Neural cell (in vitro differentiated cells): ENCODE data around the gene DGLUCY. TPM values are rescaled to one million over a fixed set of nuclear protein-coding genes. Genes with fewer than 3 reads are reported as not detected.

Experiments
- H2AFZ ChIP-seq: fragments of 200-600, 300-800 bp; sonication (generic), shearing (Covaris generic); 2 replicates; pipeline ENCODE4 v1.6.0; 2014; ENCODE audit warnings: low read depth, mild to moderate bottlenecking, antibody characterized with exemption, low read length, moderate library complexity
- H3F3A ChIP-seq: fragments of 200-600 bp; shearing (Covaris generic); 2 replicates; pipeline ENCODE4 v1.6.1; 2016; ENCODE audit warnings: mild to moderate bottlenecking, moderate library complexity, mixed read lengths, antibody characterized with exemption, low read length; ENCODE audit not compliant: insufficient read depth, poor library complexity, severe bottlenecking
- H3K27ac ChIP-seq: fragments of 200-600, 300-800 bp; sonication (generic), shearing (Covaris generic); 2 replicates; pipeline ENCODE4 v1.5.1; 2014; ENCODE audit warnings: mild to moderate bottlenecking, low read length, moderate library complexity
- H3K27me3 ChIP-seq: fragments of 300-800, 200-600 bp; sonication (generic), shearing (Covaris generic); 2 replicates; pipeline ENCODE4 v1.6.0; 2014; ENCODE audit warnings: mild to moderate bottlenecking, low read depth, low read length, moderate library complexity; ENCODE audit not compliant: insufficient read depth
- H3K36me3 ChIP-seq: fragments of 300-800, 200-600 bp; sonication (generic), shearing (Covaris generic); 2 replicates; pipeline ENCODE4 v1.5.1; 2014; ENCODE audit warnings: mild to moderate bottlenecking, antibody characterized with exemption, low read length, moderate library complexity; ENCODE audit not compliant: insufficient read depth
- H3K4me2 ChIP-seq: fragments of 300-800, 200-600 bp; sonication (generic), shearing (Covaris generic); 2 replicates; pipeline ENCODE4 v1.6.0; 2014; ENCODE audit warnings: mild to moderate bottlenecking, low read length
- H3K4me3 ChIP-seq: fragments of 300-800, 200-600 bp; sonication (generic), shearing (Covaris generic); 2 replicates; pipeline ENCODE4 v1.5.1; 2014; ENCODE audit warnings: mild to moderate bottlenecking, low read length, moderate library complexity
- H3K79me2 ChIP-seq: fragments of 200-600 bp; shearing (Covaris generic); replicated peaks from 2 replicates; pipeline ENCODE4 v1.6.0; 2014; ENCODE audit warnings: mild to moderate bottlenecking, low read length, moderate library complexity; ENCODE audit not compliant: insufficient read depth
- H3K9ac ChIP-seq: fragments of 300-800, 200-600 bp; sonication (generic), shearing (Covaris generic); 2 replicates; pipeline ENCODE4 v1.6.1; 2016; ENCODE audit warnings: mild to moderate bottlenecking, low read length, mixed read lengths
- H3K9me2 ChIP-seq: fragments of 200-600 bp; shearing (Covaris generic); 2 replicates; pipeline ENCODE4 v1.6.1; 2016; ENCODE audit warnings: mild to moderate bottlenecking, low read length, mixed read lengths; ENCODE audit not compliant: insufficient read depth
- H3K9me3 ChIP-seq: fragments of 200-600, 300-800 bp; sonication (generic), shearing (Covaris generic); 2 replicates; pipeline ENCODE4 v1.6.1; 2016; ENCODE audit warnings: mild to moderate bottlenecking, mixed run types, low read length, moderate library complexity, mixed read lengths
- H4K20me1 ChIP-seq: fragments of 200-600 bp; shearing (Covaris generic); 2 replicates; pipeline ENCODE4 v1.6.1; 2016; ENCODE audit warnings: mild to moderate bottlenecking, mixed run types; ENCODE audit not compliant: insufficient read depth
- CTCF ChIP-seq: fragments of 450-650 bp; IDR thresholded peaks from 2 replicates; pipeline ENCODE4 v1.5.1; 2014; ENCODE audit warnings: antibody characterized with exemption, mild to moderate bottlenecking, moderate library complexity; ENCODE audit not compliant: poor library complexity, severe bottlenecking
- EP300 ChIP-seq: fragments of 450-650 bp; conservative IDR thresholded peaks from 2 replicates; pipeline ENCODE4 v1.6.1; 2014; ENCODE audit warnings: antibody characterized with exemption, mild to moderate bottlenecking, moderate library complexity; ENCODE audit not compliant: poor library complexity, severe bottlenecking
- EZH2 ChIP-seq: fragments of 200-600, 300-800 bp; shearing (Covaris generic), sonication (generic); IDR thresholded peaks from 2 replicates; pipeline ENCODE4 v1.6.1; 2014; ENCODE audit warnings: antibody characterized with exemption, low read length, borderline replicate concordance, mild to moderate bottlenecking; ENCODE audit not compliant: insufficient read depth, poor library complexity, severe bottlenecking
- MXI1 ChIP-seq: fragments of 450-650 bp; conservative IDR thresholded peaks from 2 replicates; pipeline ENCODE4 v1.6.1; 2014; ENCODE audit warnings: antibody characterized with exemption, mild to moderate bottlenecking; ENCODE audit not compliant: poor library complexity, severe bottlenecking
- POLR2AphosphoS5 ChIP-seq: IDR thresholded peaks from 2 replicates; pipeline ENCODE4 v1.6.1; 2012
- RAD21 ChIP-seq: fragments of 450-650 bp; conservative IDR thresholded peaks from 2 replicates; pipeline ENCODE4 v1.6.1; 2014; ENCODE audit warnings: antibody characterized with exemption, mild to moderate bottlenecking, moderate library complexity
- REST ChIP-seq: IDR thresholded peaks from 2 replicates; pipeline ENCODE4 v1.6.1; 2012; ENCODE audit warnings: borderline replicate concordance
- SMC3 ChIP-seq: fragments of 450-650 bp; conservative IDR thresholded peaks from 2 replicates; pipeline ENCODE4 v1.6.1; 2014; ENCODE audit warnings: antibody characterized with exemption, mild to moderate bottlenecking, moderate library complexity; ENCODE audit not compliant: poor library complexity
- TAF1 ChIP-seq: IDR thresholded peaks from 2 replicates; pipeline ENCODE4 v1.6.1; 2012; ENCODE audit warnings: low read depth
- polyA plus RNA-seq: library from polyadenylated mRNA; depleted of rRNA; stranded (reverse); fragments of >200 nt; gene quantifications from 2 replicates; pipeline ENCODE4 v1.2.3, GENCODE V29; 2014

The DGLUCY gene
- polyA plus RNA-seq, 1 donor from 2014 or later: 30.5 TPM

GRCh38 chr14:91221270-91221669 lies 107.4 kb downstream of the DGLUCY start:
- Histone ChIP-seq H3K4me3 (no peak overlapping the region), H3K9me2 (no peaks in the 10 kb centered on the region), H4K20me1 (no peaks in the 10 kb centered on the region), H2AFZ (no peak overlapping the region), H3K9ac (no peak overlapping the region), H3K79me2 (no peaks in the 10 kb centered on the region), H3K4me2 (no peak overlapping the region), H3K27me3 (no peaks in the 10 kb centered on the region), H3F3A (no peaks in the 10 kb centered on the region), H3K36me3 (no peaks in the 10 kb centered on the region), H3K27ac (no peak overlapping the region), H3K9me3 (no peaks in the 10 kb centered on the region)
- no peak for TF ChIP-seq REST
- no peak for TF ChIP-seq SMC3
- TF ChIP-seq EZH2: no peak
- no peak for TF ChIP-seq MXI1
- TF ChIP-seq POLR2AphosphoS5: no peak
- TF ChIP-seq RAD21: no peak
- no peak for TF ChIP-seq CTCF
- TF ChIP-seq EP300: no peak
- no peak for TF ChIP-seq TAF1

- no peak overlapping the region for H3K9ac ChIP-seq
- H4K20me1 ChIP-seq: no peaks in the 10 kb centered on the region
- no peaks in the 10 kb centered on the region for H3F3A ChIP-seq
- no peak overlapping the region for H3K27ac ChIP-seq
- no peak overlapping the region for H3K4me3 ChIP-seq
- H2AFZ ChIP-seq: no peak overlapping the region
- TF ChIP-seq POLR2AphosphoS5 (no peak), EZH2 (no peak), CTCF (no peak), EP300 (no peak), REST (no peak), TAF1 (no peak), MXI1 (no peak), RAD21 (no peak), SMC3 (no peak)
- no peaks in the 10 kb centered on the region for H3K79me2 ChIP-seq
- no peaks in the 10 kb centered on the region for H3K9me2 ChIP-seq
- no peaks in the 10 kb centered on the region for H3K9me3 ChIP-seq
- no peaks in the 10 kb centered on the region for H3K27me3 ChIP-seq
- H3K4me2 ChIP-seq: no peak overlapping the region
- no peaks in the 10 kb centered on the region for H3K36me3 ChIP-seq
Observed at GRCh38 chr14:91223028-91223783, 109.3 kb downstream of the DGLUCY start.
